SU-DHL-6 (cell line): ENCODE measurements around the gene ST8SIA4.

ENCODE experiments used
- H2AFZ ChIP-seq: fragments of 200-600 bp; sonication (generic); 2 replicates; pipeline ENCODE4 v1.6.1; 2014; ENCODE audit warnings: low read depth, mild to moderate bottlenecking, moderate library complexity, mixed read lengths, antibody characterized with exemption, low read length; ENCODE audit not compliant: severe bottlenecking
- H3F3A ChIP-seq: fragments of 200-600 bp; shearing (Covaris generic); 2 replicates; pipeline ENCODE4 v1.6.0; 2016; ENCODE audit warnings: antibody characterized with exemption, mild to moderate bottlenecking; ENCODE audit not compliant: insufficient read depth
- H3K27ac ChIP-seq: fragments of 200-600 bp; sonication (generic); 2 replicates; pipeline ENCODE4 v1.5.1; 2016; ENCODE audit warnings: low read depth, mild to moderate bottlenecking, low read length, moderate library complexity, mixed read lengths
- H3K27me3 ChIP-seq: fragments of 200-600 bp; sonication (generic), shearing (Covaris generic); 2 replicates; pipeline ENCODE4 v1.6.0; 2014; ENCODE audit warnings: mild to moderate bottlenecking, low read length
- H3K36me3 ChIP-seq: fragments of 200-600 bp; sonication (generic); 2 replicates; pipeline ENCODE4 v1.6.1; 2014; ENCODE audit warnings: mild to moderate bottlenecking, low read length, mixed read lengths
- H3K4me2 ChIP-seq: fragments of 300-600, 200-600 bp; shearing (Covaris generic), sonication (generic); 2 replicates; pipeline ENCODE4 v1.6.0; 2014; ENCODE audit warnings: low read length, low read depth, mild to moderate bottlenecking; ENCODE audit not compliant: poor library complexity, severe bottlenecking
- H3K4me3 ChIP-seq: fragments of 200-600 bp; sonication (generic); 2 replicates; pipeline ENCODE4 v1.5.1; 2014; ENCODE audit warnings: antibody characterized with exemption, low read length, mild to moderate bottlenecking, mixed read lengths; ENCODE audit not compliant: insufficient read depth, poor library complexity, severe bottlenecking
- H3K79me2 ChIP-seq: fragments of 200-600 bp; sonication (generic); 2 replicates; pipeline ENCODE4 v1.6.1; 2014; ENCODE audit warnings: mild to moderate bottlenecking, low read length, moderate library complexity; ENCODE audit not compliant: insufficient read depth
- H3K9ac ChIP-seq: fragments of 200-600 bp; sonication (generic); 2 replicates; pipeline ENCODE4 v1.7.0; 2014; ENCODE audit warnings: mild to moderate bottlenecking, low read length
- H3K9me2 ChIP-seq: fragments of 200-600 bp; sonication (generic); replicated peaks from 2 replicates; pipeline ENCODE4 v1.6.1; 2014; ENCODE audit warnings: low read length; ENCODE audit not compliant: insufficient read depth
- H3K9me3 ChIP-seq: fragments of 200-600 bp; sonication (generic); 2 replicates; pipeline ENCODE4 v1.6.1; 2014; ENCODE audit warnings: low read length, mixed read lengths; ENCODE audit not compliant: insufficient read depth
- H4K20me1 ChIP-seq: fragments of 200-600 bp; sonication (generic); 2 replicates; pipeline ENCODE4 v1.6.1; 2014; ENCODE audit warnings: low read depth, mild to moderate bottlenecking, antibody characterized with exemption, low read length, moderate library complexity, mixed read lengths
- CTCF ChIP-seq: fragments of 200-600 bp; sonication (generic); IDR thresholded peaks from one replicate; pipeline ENCODE4 v1.5.1; 2017; ENCODE audit warnings: antibody characterized with exemption, mild to moderate bottlenecking, low read length, moderate library complexity; ENCODE audit not compliant: insufficient read depth, poor library complexity, severe bottlenecking
- EZH2phosphoT487 ChIP-seq: fragments of 200-600 bp; sonication (generic), shearing (Covaris generic); conservative IDR thresholded peaks from 2 replicates; pipeline ENCODE4 v1.6.1; 2018; ENCODE audit warnings: mild to moderate bottlenecking, antibody characterized with exemption, low read length, moderate library complexity, mixed read lengths

Gene ST8SIA4

GRCh38 chr5:100758306-100758705 lies 144.8 kb downstream of the ST8SIA4 start:
- no peak overlapping the region for H3K27ac ChIP-seq
- no peak overlapping the region for H3K4me2 ChIP-seq
- H3K27me3 ChIP-seq, result no peaks in the 10 kb centered on the region
- H3F3A ChIP-seq, result no peaks in the 10 kb centered on the region
- H3K9me3 ChIP-seq, result no peaks in the 10 kb centered on the region
- H4K20me1 ChIP-seq, result no peaks in the 10 kb centered on the region
- H3K9me2 ChIP-seq, result no peaks in the 10 kb centered on the region
- no peaks in the 10 kb centered on the region for H3K36me3 ChIP-seq
- H2AFZ ChIP-seq, result no peak overlapping the region
- TF ChIP-seq CTCF (no peak), EZH2phosphoT487 (no peak)
- no peak overlapping the region for H3K4me3 ChIP-seq
- H3K9ac ChIP-seq, result no peak overlapping the region
- no peaks in the 10 kb centered on the region for H3K79me2 ChIP-seq

- Histone ChIP-seq H3K9me3 (no peaks in the 10 kb centered on the region), H3K27ac (no peak overlapping the region), H3K9me2 (no peaks in the 10 kb centered on the region), H3K4me3 (no peak overlapping the region), H3K36me3 (no peaks in the 10 kb centered on the region), H3K9ac (no peak overlapping the region), H2AFZ (no peak overlapping the region), H3F3A (no peaks in the 10 kb centered on the region), H3K27me3 (no peaks in the 10 kb centered on the region), H4K20me1 (no peaks in the 10 kb centered on the region), H3K79me2 (no peaks in the 10 kb centered on the region), H3K4me2 (no peak overlapping the region)
- TF ChIP-seq EZH2phosphoT487 (no peak), CTCF (no peak)
These were observed 145.5 kb downstream of the ST8SIA4 start for GRCh38 chr5:100757618-100758017.
